ENCODE data around the gene DRAXIN. TPM values are rescaled to one million over a fixed set of nuclear protein-coding genes. Genes with fewer than 3 reads are reported as not detected.

DRAXIN gene
- total RNA-seq, 2 donors from 2014 or later: not detected

DNA sequence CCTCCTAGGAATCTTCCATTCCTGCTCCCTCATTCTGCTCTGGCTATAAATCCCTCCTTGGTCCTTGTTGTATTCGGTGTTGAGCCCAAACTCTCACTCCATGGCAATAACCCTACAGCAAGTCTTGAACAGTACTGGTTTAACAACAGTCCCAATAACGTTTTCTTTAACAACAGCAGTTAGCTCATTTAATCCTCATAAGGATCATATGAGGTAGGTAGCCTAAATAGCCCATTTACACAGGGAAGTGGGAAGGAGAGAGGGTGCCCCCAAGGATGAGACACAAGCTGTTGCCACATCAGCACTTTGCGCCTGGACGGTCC is 44.0 kb downstream of the DRAXIN start:
- no peaks in the 10 kb centered on the region for H3K27me3 ChIP-seq
- DNase-seq (no peak), ATAC-seq (no peak)
- no peaks in the 10 kb centered on the region for H3K9me3 ChIP-seq
- no peak overlapping the region for H3K4me3 ChIP-seq
- WGBS, 2 donors: 30 to 37% methylated on average over 3 to 4 of the region's 4 CpGs
- H3K4me1 ChIP-seq: peaks cover 29% of the 10 kb centered on the region
- intact Hi-C loops (cut with DNase I): no loop called here
- no peaks in the 10 kb centered on the region for H3K36me3 ChIP-seq (replicated peaks in 1 of 2; ENCODE audit: insufficient read depth in 1 of 2, low read depth in 2 of 2)
- peak overlapping the region; percentile 59 to 92 (median 77) for H3K27ac ChIP-seq
- TF ChIP-seq POLR2A (IDR thresholded peaks at IDR 0.05): no peak
- TF ChIP-seq, protein P1, sequence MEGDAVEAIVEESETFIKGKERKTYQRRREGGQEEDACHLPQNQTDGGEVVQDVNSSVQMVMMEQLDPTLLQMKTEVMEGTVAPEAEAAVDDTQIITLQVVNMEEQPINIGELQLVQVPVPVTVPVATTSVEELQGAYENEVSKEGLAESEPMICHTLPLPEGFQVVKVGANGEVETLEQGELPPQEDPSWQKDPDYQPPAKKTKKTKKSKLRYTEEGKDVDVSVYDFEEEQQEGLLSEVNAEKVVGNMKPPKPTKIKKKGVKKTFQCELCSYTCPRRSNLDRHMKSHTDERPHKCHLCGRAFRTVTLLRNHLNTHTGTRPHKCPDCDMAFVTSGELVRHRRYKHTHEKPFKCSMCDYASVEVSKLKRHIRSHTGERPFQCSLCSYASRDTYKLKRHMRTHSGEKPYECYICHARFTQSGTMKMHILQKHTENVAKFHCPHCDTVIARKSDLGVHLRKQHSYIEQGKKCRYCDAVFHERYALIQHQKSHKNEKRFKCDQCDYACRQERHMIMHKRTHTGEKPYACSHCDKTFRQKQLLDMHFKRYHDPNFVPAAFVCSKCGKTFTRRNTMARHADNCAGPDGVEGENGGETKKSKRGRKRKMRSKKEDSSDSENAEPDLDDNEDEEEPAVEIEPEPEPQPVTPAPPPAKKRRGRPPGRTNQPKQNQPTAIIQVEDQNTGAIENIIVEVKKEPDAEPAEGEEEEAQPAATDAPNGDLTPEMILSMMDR (IDR thresholded peaks at IDR 0.05): peak in 1 of 7 experiments; percentile 1

DNA sequence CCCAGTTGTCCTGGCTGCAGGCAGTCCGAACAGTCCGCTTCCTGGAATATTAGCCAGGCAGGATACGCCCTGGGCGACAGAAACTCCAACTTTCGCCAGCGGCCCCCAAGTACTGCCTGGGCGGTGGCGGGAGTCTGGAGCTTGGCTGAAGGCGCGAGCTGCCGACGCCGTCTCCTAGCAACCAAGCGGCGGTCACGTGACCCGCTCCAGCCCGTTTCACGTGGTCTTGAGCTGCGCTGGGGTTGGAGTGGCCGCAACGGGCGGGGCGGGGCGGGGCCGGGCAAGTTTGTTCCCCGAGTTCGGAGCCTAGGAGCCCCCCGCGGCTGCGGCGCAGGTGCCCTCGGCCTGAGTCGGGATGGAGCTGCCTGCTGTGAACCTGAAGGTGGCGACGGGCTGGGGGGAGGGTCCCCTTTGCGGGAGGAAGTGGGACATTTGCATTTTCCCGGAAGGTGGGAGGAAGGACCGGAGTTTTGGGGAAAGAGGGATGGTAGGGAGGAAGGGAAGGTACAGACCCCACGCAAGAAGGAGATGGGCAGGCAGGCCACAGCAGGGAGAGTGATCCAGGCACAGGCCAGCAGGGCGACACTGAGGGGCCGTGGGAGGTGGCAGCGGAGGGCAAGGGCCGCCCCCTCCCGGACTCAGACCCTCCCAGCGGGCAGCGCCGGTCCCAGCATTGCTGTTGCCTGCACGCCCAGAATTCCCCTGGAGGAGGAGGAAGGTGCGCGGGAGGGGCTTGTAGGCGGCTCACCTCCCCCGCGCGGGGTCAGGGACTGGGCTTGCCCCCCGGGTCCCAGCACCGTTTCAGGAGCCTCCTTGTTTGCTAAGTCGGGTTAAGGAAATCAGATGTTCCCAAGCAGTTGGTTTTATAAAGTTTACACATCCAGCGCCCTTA is 44.6 kb downstream of the DRAXIN start, which contains the start of gene AGTRAP:
AGTRAP (plus strand) TSS at position 283 of the 892 bp plus-strand sequence; CDS start at position 356, 73 bp downstream.
- TF ChIP-seq POLR2A (IDR thresholded peaks at IDR 0.05): peak in 1 of 3 donors; percentile 50
- TF ChIP-seq, protein P1 (IDR thresholded peaks at IDR 0.05): peak in 3 of 7 experiments; percentile 5 to 32 (median 14)
- Histone ChIP-seq H3K9me3 (no peaks in the 10 kb centered on the region), H3K4me1 (peaks cover 29% of the 10 kb centered on the region), H3K4me3 (peak within 1 kb of the TSS; percentile 70 to 91), H3K36me3 (replicated peaks in 1 of 2; ENCODE audit: insufficient read depth in 1 of 2, low read depth in 2 of 2) (no peaks in the 10 kb centered on the region), H3K27ac (peak within 1 kb of the TSS; percentile 59 to 92 (median 77)), H3K27me3 (no peaks in the 10 kb centered on the region)
- DNase-seq (peak; percentile 96 to 98 (median 97)), ATAC-seq (peak; percentile 84)
- 0 to 1% methylated on average over 30 to 58 of the region's 59 CpGs for WGBS, 2 donors
- intact Hi-C loops (cut with DNase I): no loop called here

DNA sequence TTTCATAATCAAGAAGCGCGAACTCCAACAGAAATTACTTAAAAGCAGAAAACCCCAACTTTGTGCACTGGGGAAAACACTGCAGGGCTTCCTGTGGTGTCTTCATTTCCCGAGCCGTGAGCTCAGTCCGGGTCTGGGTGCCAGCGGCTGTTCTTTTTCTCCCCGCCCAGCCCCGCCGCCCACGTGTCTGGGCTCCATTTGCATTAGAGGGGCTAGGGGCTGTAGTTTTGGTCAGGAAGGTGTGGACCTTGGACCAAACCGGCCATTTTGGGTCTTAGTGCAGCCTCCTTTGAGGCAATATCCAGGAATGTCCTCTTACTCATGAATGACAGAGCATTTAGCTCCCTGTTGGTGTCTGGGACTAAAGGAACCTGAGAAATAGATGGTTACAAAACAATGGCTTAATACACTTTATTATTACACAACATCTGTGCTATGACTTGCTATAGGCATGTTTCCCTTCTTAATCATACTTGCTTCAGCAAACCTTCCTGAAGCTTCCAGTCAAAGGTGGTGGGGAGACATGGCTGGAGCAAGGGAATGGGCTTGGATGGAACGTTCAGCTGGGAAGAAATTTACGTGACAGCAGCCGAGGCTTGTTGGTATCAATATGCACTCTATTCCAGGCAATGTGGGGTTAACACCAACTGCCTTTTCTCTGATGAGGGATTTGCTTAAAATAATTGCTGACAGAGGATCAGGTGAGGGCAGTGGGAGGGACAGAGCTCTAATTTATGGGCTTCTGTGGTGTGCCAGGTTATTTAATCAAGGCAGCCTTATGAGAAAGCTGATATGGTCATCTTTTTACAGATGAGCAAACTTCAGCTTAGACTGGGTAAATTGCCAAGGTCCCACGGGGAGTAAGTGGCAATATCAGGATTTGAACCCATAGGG is 45.5 kb downstream of the DRAXIN start:
- WGBS, 2 donors: 6 to 8% methylated on average over 15 of the region's 15 CpGs
- Histone ChIP-seq H3K27me3 (no peaks in the 10 kb centered on the region), H3K4me3 (peak overlapping the region; percentile 70 to 91), H3K9me3 (no peaks in the 10 kb centered on the region), H3K27ac (peak overlapping the region; percentile 59 to 92 (median 77)), H3K36me3 (replicated peaks in 1 of 2; ENCODE audit: insufficient read depth in 1 of 2, low read depth in 2 of 2) (no peaks in the 10 kb centered on the region), H3K4me1 (peaks cover 22% of the 10 kb centered on the region)
- ATAC-seq (peak; percentile 57), DNase-seq (peak; percentile 56 to 64 (median 59))
- intact Hi-C loops (cut with DNase I): no loop called here
- TF ChIP-seq POLR2A (IDR thresholded peaks at IDR 0.05): peak in 2 of 3 donors; percentile 22 to 45
- TF ChIP-seq, protein P1 (IDR thresholded peaks at IDR 0.05): no peak

DNA sequence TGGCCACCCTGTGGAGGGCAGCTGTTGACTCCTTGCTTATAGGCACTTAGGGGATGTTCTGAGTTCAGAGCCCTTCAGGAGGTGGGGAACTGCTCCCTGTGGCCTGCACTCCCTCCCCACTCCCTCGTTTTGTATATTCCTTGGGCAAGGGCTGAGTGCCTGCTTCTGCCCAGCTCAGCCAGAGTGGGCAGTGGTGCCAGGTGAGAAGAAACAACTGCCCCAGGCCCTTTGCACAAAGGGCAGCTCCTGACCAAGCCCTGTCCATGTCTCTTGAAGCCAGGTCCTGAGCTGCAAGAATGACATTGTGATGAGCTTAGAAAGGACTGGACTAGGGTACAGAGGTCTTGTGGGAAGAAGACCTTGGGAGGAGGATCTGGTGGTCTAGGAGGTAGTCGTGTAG is 46.6 kb downstream of the DRAXIN start:
- no peak for DNase-seq
- WGBS, 2 donors: 64 to 70% methylated on average over 2 of the region's 2 CpGs

More for the DNA sequence above, 46.6 kb downstream of the DRAXIN start:
- H3K27me3 ChIP-seq: no peaks in the 10 kb centered on the region
- TF ChIP-seq POLR2A (IDR thresholded peaks at IDR 0.05): no peak
- TF ChIP-seq, protein P1 (IDR thresholded peaks at IDR 0.05): no peak
- intact Hi-C loops (cut with DNase I): no loop called here
- peaks cover 15% of the 10 kb centered on the region for H3K4me1 ChIP-seq
- H3K4me3 ChIP-seq: no peak overlapping the region
- no peak overlapping the region for H3K27ac ChIP-seq
- no peak for ATAC-seq
- H3K9me3 ChIP-seq: no peaks in the 10 kb centered on the region
- no peaks in the 10 kb centered on the region for H3K36me3 ChIP-seq (replicated peaks in 1 of 2; ENCODE audit: insufficient read depth in 1 of 2, low read depth in 2 of 2)

All from body of pancreas (tissue), 4 donors.